H9 (cell line): ENCODE measurements around the gene GPC3. TPM values are rescaled to one million over a fixed set of nuclear protein-coding genes. Genes with fewer than 3 reads are reported as not detected.

Experiments used
- DNase-seq: peaks from one replicate; pipeline ENCODE4 v3.0.0-alpha.2; 2017
- H2AFZ ChIP-seq: one replicate; pipeline ENCODE4 v1.6.1; 2013; ENCODE audit warnings: mild to moderate bottlenecking, low read length, control low read depth, moderate library complexity
- H2AK5ac ChIP-seq: 2 replicates; pipeline ENCODE4 v1.6.1; 2013; ENCODE audit warnings: low read length, control low read depth, mixed read lengths; ENCODE audit not compliant: insufficient read length
- H2BK120ac ChIP-seq: one replicate; pipeline ENCODE4 v1.6.1; 2013; ENCODE audit warnings: low read depth, mild to moderate bottlenecking, low read length, control low read depth, inconsistent platforms; ENCODE audit not compliant: poor library complexity, severe bottlenecking
- H2BK12ac ChIP-seq: 2 replicates; pipeline ENCODE4 v1.6.1; 2013; ENCODE audit warnings: low read length, control low read depth, mixed read lengths, low read depth; ENCODE audit not compliant: insufficient read length
- H2BK15ac ChIP-seq: 2 replicates; pipeline ENCODE4 v1.6.1; 2013; ENCODE audit warnings: low read depth, low read length, control low read depth
- H2BK20ac ChIP-seq: one replicate; pipeline ENCODE4 v1.6.1; 2013; ENCODE audit warnings: low read depth, mild to moderate bottlenecking, low read length, control low read depth, inconsistent platforms; ENCODE audit not compliant: poor library complexity, severe bottlenecking
- H2BK5ac ChIP-seq: 2 replicates; pipeline ENCODE4 v1.6.1; 2013; ENCODE audit warnings: low read length, control low read depth, mixed read lengths; ENCODE audit not compliant: insufficient read length
- H3K14ac ChIP-seq: 2 replicates; pipeline ENCODE4 v1.6.1; 2013; ENCODE audit warnings: low read length, control low read depth; ENCODE audit not compliant: insufficient read depth
- H3K18ac ChIP-seq: 2 replicates; pipeline ENCODE4 v1.6.1; 2013; ENCODE audit warnings: low read depth, mild to moderate bottlenecking, mixed read lengths, low read length, control low read depth; ENCODE audit not compliant: insufficient read length
- H3K23ac ChIP-seq: 2 replicates; pipeline ENCODE4 v1.6.1; 2013; ENCODE audit warnings: low read length, control low read depth, mixed read lengths, low read depth; ENCODE audit not compliant: insufficient read length
- H3K23me2 ChIP-seq: 2 replicates; pipeline ENCODE4 v1.6.1; 2013; ENCODE audit warnings: low read depth, mild to moderate bottlenecking, mixed read lengths, low read length, control low read depth; ENCODE audit not compliant: insufficient read length, poor library complexity, severe bottlenecking
- H3K27ac ChIP-seq: 2 replicates; pipeline ENCODE4 v1.5.1; 2013; ENCODE audit warnings: low read length, control low read depth, mixed read lengths, low read depth; ENCODE audit not compliant: insufficient read length
- H3K27me3 ChIP-seq: 2 replicates; pipeline ENCODE4 v1.6.1; 2013; ENCODE audit warnings: low read length, control low read depth, inconsistent platforms; ENCODE audit not compliant: insufficient read depth
- H3K4ac ChIP-seq: 2 replicates; pipeline ENCODE4 v1.6.1; 2013; ENCODE audit warnings: low read depth, mild to moderate bottlenecking, control low read depth, inconsistent platforms, low read length, moderate library complexity
- H3K4me1 ChIP-seq: 2 replicates; pipeline ENCODE4 v1.6.1; 2013; ENCODE audit warnings: low read length, control low read depth, inconsistent platforms; ENCODE audit not compliant: insufficient read depth
- H3K4me2 ChIP-seq: 2 replicates; pipeline ENCODE4 v1.6.1; 2013; ENCODE audit warnings: low read length, control low read depth, mixed read lengths; ENCODE audit not compliant: insufficient read length, insufficient read depth
- H3K56ac ChIP-seq: 2 replicates; pipeline ENCODE4 v1.6.1; 2013; ENCODE audit warnings: low read depth, mild to moderate bottlenecking, mixed read lengths, low read length, control low read depth; ENCODE audit not compliant: insufficient read length
- H3K79me1 ChIP-seq: 2 replicates; pipeline ENCODE4 v1.6.1; 2013; ENCODE audit warnings: low read depth, mild to moderate bottlenecking, moderate library complexity, low read length, control low read depth, inconsistent platforms; ENCODE audit not compliant: insufficient read depth, poor library complexity, severe bottlenecking
- H3K79me2 ChIP-seq: 2 replicates; pipeline ENCODE4 v1.6.1; 2013; ENCODE audit warnings: low read length, control low read depth, inconsistent platforms; ENCODE audit not compliant: insufficient read depth
- H3K9ac ChIP-seq: 2 replicates; pipeline ENCODE4 v1.6.1; 2013; ENCODE audit warnings: low read length, control low read depth, mixed read lengths; ENCODE audit not compliant: insufficient read length; ENCODE audit errors: extremely low read depth
- H3K9me3 ChIP-seq: one replicate; pipeline ENCODE4 v1.6.1; 2013; ENCODE audit warnings: low read depth, low read length, inconsistent platforms; ENCODE audit not compliant: control insufficient read depth
- H3T11ph ChIP-seq: one replicate; pipeline ENCODE4 v1.6.1; 2013; ENCODE audit warnings: mild to moderate bottlenecking, low read length, control low read depth, inconsistent platforms
- H4K20me1 ChIP-seq: one replicate; pipeline ENCODE4 v1.6.1; 2013; ENCODE audit not compliant: control insufficient read depth, insufficient read length, insufficient read depth
- H4K5ac ChIP-seq: 2 replicates; pipeline ENCODE4 v1.6.1; 2013; ENCODE audit warnings: low read depth, mild to moderate bottlenecking, mixed read lengths, low read length, control low read depth; ENCODE audit not compliant: insufficient read length
- H4K8ac ChIP-seq: replicated peaks from 2 replicates; pipeline ENCODE4 v1.6.1; 2013; ENCODE audit warnings: low read length, control low read depth, mixed read lengths, low read depth; ENCODE audit not compliant: insufficient read length
- H4K91ac ChIP-seq: 2 replicates; pipeline ENCODE4 v1.6.1; 2013; ENCODE audit warnings: low read depth, mild to moderate bottlenecking, moderate library complexity, mixed read lengths, low read length, control low read depth; ENCODE audit not compliant: insufficient read length
- H3K27ac Mint-ChIP-seq, 3 experiments: 2 replicates in 2 of 3; 3 replicates in 1 of 3; pipeline ENCODE4 v1.8.0; 2020 to 2021; ENCODE audit warnings: mixed read lengths in 3 of 3, mild to moderate bottlenecking in 1 of 3, moderate library complexity in 1 of 3
- H3K27me3 Mint-ChIP-seq: 2 replicates; pipeline ENCODE4 v1.8.0; 2021; ENCODE audit warnings: low read depth, mild to moderate bottlenecking, moderate library complexity, mixed read lengths
- H3K36me3 Mint-ChIP-seq, 3 experiments: 2 replicates in 2 of 3; 3 replicates in 1 of 3; pipeline ENCODE4 v1.8.0; 2020 to 2021; ENCODE audit warnings: low read depth in 3 of 3, mixed read lengths in 3 of 3; ENCODE audit not compliant: insufficient read depth in 1 of 3
- H3K4me1 Mint-ChIP-seq, 2 experiments: 2 replicates each; pipeline ENCODE4 v1.8.0; 2020; ENCODE audit warnings: mixed read lengths in 2 of 2
- H3K4me3 Mint-ChIP-seq, 2 experiments: 2 replicates in 1 of 2; 3 replicates in 1 of 2; pipeline ENCODE4 v1.8.0; 2020 to 2021; ENCODE audit warnings: mild to moderate bottlenecking in 2 of 2, mixed read lengths in 2 of 2, moderate library complexity in 1 of 2
- H3K9me3 Mint-ChIP-seq, 2 experiments: 2 replicates in 1 of 2; 3 replicates in 1 of 2; pipeline ENCODE4 v1.8.0; 2020; ENCODE audit warnings: mild to moderate bottlenecking in 2 of 2, mixed read lengths in 2 of 2, moderate library complexity in 1 of 2
- WGBS: extraction: QIAGEN DNeasy Blood & Tissue Kit; methylation state at CpG from one replicate; pipeline ENCODE4 v1.1.7; 2013; ENCODE audit warnings: missing lambda C conversion rate, low lambda C conversion rate, mixed read lengths; ENCODE audit not compliant: insufficient read length; ENCODE audit errors: extremely low coverage; 5-methylcytosine and 5-hydroxymethylcytosine counted together
- total RNA-seq: library from RNA; stranded (reverse); gene quantifications from 2 replicates; pipeline ENCODE4 v1.2.1, GENCODE V29; 2021
- TF ChIP-seq, protein P1 (sequence below): fragments of 200-600 bp; sonication (generic); conservative IDR thresholded peaks from 3 replicates; pipeline ENCODE4 v1.8.0; 2021; ENCODE audit warnings: antibody characterized with exemption, mild to moderate bottlenecking

GPC3 gene
- total RNA-seq, 1 experiment from 2014 or later: 108 TPM

DNA sequence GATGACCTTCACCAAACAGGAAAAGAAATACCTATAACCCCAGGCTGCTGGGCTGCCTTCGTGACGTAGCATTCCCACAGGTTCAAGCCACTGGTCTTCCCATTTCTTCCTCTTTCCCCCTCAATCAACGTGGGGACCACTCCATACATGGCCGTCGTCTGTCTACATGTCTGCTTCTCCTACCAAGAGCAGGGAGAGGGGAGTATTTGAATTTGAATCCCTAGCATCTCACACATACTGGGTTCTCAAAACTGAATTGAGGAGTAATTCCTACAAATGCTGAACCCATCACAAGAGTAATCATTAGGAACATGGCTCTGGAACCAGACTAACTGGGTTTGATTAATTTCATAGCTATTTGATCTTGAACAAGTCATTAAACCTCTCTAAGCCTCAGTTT is 17.3 kb downstream of the GPC3 start:
- Histone ChIP-seq H3K4me1 (peaks cover 7% of the 10 kb centered on the region; the same call in 1 of the 2 replicates), H2BK20ac (no peak overlapping the region), H2AK5ac (no peak overlapping the region), H3K23ac (no peak overlapping the region), H2BK15ac (no peak overlapping the region), H4K20me1 (no peaks in the 10 kb centered on the region), H3K79me2 (no peaks in the 10 kb centered on the region), H4K8ac (no peak overlapping the region), H3K23me2 (no peaks in the 10 kb centered on the region), H4K91ac (no peak overlapping the region), H3K14ac (no peak overlapping the region), H3T11ph (no peak overlapping the region), H3K79me1 (no peaks in the 10 kb centered on the region), H2BK12ac (no peak overlapping the region), H3K9ac (no peak overlapping the region), H3K27ac (no peak overlapping the region), H3K27me3 (no peaks in the 10 kb centered on the region), H3K4ac (no peak overlapping the region), H3K9me3 (no peaks in the 10 kb centered on the region), H2BK5ac (no peak overlapping the region), H3K56ac (no peak overlapping the region), H3K4me2 (no peak overlapping the region), H4K5ac (no peak overlapping the region), H2AFZ (no peak overlapping the region), H2BK120ac (no peak overlapping the region), H3K18ac (no peak overlapping the region)
- Mint-ChIP-seq H3K36me3 (peaks cover 4 to 17% (median 4%) of the 10 kb centered on the region in 3 experiments; a peak in 6 of 7 replicates), H3K27me3 (no peaks in the 10 kb centered on the region), H3K27ac (peak overlapping the region in 2 of 3 experiments; percentile 27 to 93; a peak in 3 of 7 replicates), H3K4me1 (peaks cover 71 to 85% of the 10 kb centered on the region in 2 experiments), H3K9me3 (no peaks in the 10 kb centered on the region), H3K4me3 (no peak overlapping the region)
- TF ChIP-seq, protein P1, sequence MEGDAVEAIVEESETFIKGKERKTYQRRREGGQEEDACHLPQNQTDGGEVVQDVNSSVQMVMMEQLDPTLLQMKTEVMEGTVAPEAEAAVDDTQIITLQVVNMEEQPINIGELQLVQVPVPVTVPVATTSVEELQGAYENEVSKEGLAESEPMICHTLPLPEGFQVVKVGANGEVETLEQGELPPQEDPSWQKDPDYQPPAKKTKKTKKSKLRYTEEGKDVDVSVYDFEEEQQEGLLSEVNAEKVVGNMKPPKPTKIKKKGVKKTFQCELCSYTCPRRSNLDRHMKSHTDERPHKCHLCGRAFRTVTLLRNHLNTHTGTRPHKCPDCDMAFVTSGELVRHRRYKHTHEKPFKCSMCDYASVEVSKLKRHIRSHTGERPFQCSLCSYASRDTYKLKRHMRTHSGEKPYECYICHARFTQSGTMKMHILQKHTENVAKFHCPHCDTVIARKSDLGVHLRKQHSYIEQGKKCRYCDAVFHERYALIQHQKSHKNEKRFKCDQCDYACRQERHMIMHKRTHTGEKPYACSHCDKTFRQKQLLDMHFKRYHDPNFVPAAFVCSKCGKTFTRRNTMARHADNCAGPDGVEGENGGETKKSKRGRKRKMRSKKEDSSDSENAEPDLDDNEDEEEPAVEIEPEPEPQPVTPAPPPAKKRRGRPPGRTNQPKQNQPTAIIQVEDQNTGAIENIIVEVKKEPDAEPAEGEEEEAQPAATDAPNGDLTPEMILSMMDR: no peak
- no CpG with 5 or more reads among the region's 5 CpGs for WGBS
- DNase-seq: no peak
